CD4-positive, CD25-positive, alpha-beta regulatory T cell (primary cell): Measurements from ENCODE around the gene ELAVL1. TPM values are rescaled to one million over a fixed set of nuclear protein-coding genes. Genes with fewer than 3 reads are reported as not detected.
A peak's percentile ranks its signal among the peaks of the same experiment; 100 is the strongest.

Experiments used
- ATAC-seq, 2 donors: fragments of 150-1000 bp; cut with Tn5 transposase; one replicate each; pipeline ENCODE4 v1.10.0; 2021; ENCODE audit warnings: low read depth in 2 of 2, moderate number of reproducible peaks in 2 of 2, moderate library complexity in 1 of 2
- DNase-seq, 3 donors: peaks; one replicate each; pipeline versions ENCODE4 v3.0.0 to v3.0.0-alpha.2; 2012 to 2022; ENCODE audit warnings: mixed read lengths in 1 of 3
- H3K27ac ChIP-seq: one replicate; pipeline ENCODE4 v1.7.0; 2013; ENCODE audit warnings: mild to moderate bottlenecking, low read length; ENCODE audit not compliant: insufficient read depth, poor library complexity, severe bottlenecking
- H3K27me3 ChIP-seq: one replicate; pipeline ENCODE4 v1.7.0; 2013; ENCODE audit warnings: low read length; ENCODE audit not compliant: control insufficient read depth, insufficient read depth
- H3K36me3 ChIP-seq: one replicate; pipeline ENCODE4 v1.7.0; 2013; ENCODE audit warnings: mild to moderate bottlenecking, low read length, moderate library complexity; ENCODE audit not compliant: control insufficient read depth, insufficient read depth
- H3K4me1 ChIP-seq: 2 replicates; pipeline ENCODE4 v1.7.0; 2013; ENCODE audit warnings: mild to moderate bottlenecking, low read length; ENCODE audit not compliant: insufficient read depth, control insufficient read depth, poor library complexity, severe bottlenecking
- H3K4me3 ChIP-seq: one replicate; pipeline ENCODE4 v1.7.0; 2013; ENCODE audit warnings: low read depth, mild to moderate bottlenecking, low read length, moderate library complexity
- H3K9me3 ChIP-seq, 2 experiments: 1 replicate in 1 of 2; 2 replicates in 1 of 2; pipeline ENCODE4 v1.7.0; 2013; ENCODE audit warnings: low read length in 2 of 2, mild to moderate bottlenecking in 1 of 2, moderate library complexity in 1 of 2; ENCODE audit not compliant: control insufficient read depth in 2 of 2
- H3K27ac Mint-ChIP-seq, 3 donors: one replicate each; pipeline ENCODE4 v1.8.0; 2020 to 2022; ENCODE audit warnings: mild to moderate bottlenecking in 3 of 3, mixed read lengths in 3 of 3, moderate library complexity in 2 of 3
- H3K27me3 Mint-ChIP-seq: one replicate; pipeline ENCODE4 v1.8.0; 2022; ENCODE audit warnings: mild to moderate bottlenecking, mixed read lengths
- H3K36me3 Mint-ChIP-seq: one replicate; pipeline ENCODE4 v1.8.0; 2020; ENCODE audit warnings: mixed read lengths
- H3K4me1 Mint-ChIP-seq, 4 donors: one replicate each; pipeline ENCODE4 v1.8.0; 2020 to 2022; ENCODE audit warnings: mixed read lengths in 4 of 4, mild to moderate bottlenecking in 1 of 4
- H3K4me3 Mint-ChIP-seq, 4 donors: one replicate each; pipeline ENCODE4 v1.8.0; 2020 to 2022; ENCODE audit warnings: mild to moderate bottlenecking in 4 of 4, mixed read lengths in 4 of 4, moderate library complexity in 3 of 4
- H3K9me3 Mint-ChIP-seq, 7 donors: one replicate each; pipeline ENCODE4 v1.8.0; 2020 to 2022; ENCODE audit warnings: mixed read lengths in 7 of 7, mild to moderate bottlenecking in 3 of 7, moderate library complexity in 2 of 7
- polyA plus RNA-seq, 4 donors: library from polyadenylated mRNA; unstranded; fragments of 300-500 nt; fragmentation: Illumina TruSeq; gene quantifications; one replicate each; pipeline ENCODE4 v1.2.3, GENCODE V29; 2021
- total RNA-seq: library from RNA; stranded (reverse); gene quantifications from one replicate; pipeline ENCODE4 v1.2.3, GENCODE V29; 2022

Gene ELAVL1
- total and polyA plus RNA-seq, 5 donors from 2014 or later = 39.6 to 52.0 (median 48.0) TPM

DNA sequence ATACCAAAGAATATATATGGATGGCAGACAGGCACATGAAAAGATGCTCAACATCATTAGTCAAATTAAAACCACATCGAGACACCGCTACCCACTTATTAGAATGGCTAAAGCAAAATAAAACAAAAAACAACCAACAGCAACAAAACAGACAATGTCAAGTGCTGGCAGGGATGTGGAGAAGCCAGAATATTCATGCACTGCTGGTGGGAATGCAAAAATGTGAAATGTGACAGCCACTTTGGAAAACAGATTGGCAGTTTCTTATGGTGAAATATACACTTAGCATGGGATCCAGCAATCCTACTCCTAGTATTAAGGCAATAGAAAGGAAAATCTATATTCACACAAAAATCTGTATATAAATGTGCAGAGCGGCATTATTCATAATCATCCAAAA is 8.6 kb downstream of the ELAVL1 start:
- no peak for DNase-seq
- Mint-ChIP-seq H3K9me3 (no peaks in the 10 kb centered on the region), H3K36me3 (peaks cover 4% of the 10 kb centered on the region), H3K27ac (no peak overlapping the region), H3K27me3 (no peaks in the 10 kb centered on the region), H3K4me3 (no peak overlapping the region), H3K4me1 (peaks cover 13 to 71% (median 43%) of the 10 kb centered on the region in 4 donors)
- Histone ChIP-seq H3K36me3 (no peaks in the 10 kb centered on the region), H3K27me3 (no peaks in the 10 kb centered on the region), H3K4me3 (no peak overlapping the region), H3K27ac (no peak overlapping the region), H3K9me3 (no peaks in the 10 kb centered on the region), H3K4me1 (peaks cover 26% of the 10 kb centered on the region)
- ATAC-seq = no peak

DNA sequence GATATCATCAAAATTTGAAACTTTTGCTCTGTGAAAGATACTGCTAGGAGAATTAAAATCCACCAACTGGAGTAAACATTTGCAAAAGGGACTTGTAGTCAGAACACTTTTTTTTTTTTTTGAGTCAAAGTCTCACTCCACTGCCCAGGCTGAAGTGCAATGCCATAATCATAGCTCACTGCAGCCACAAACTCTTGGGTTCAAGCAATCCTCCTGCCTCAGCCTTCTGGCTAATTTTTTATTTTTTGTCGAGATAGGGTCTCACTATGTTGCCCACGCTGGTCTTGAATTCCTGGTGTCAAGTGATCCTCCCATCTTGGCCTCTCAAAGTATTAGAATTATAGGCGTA is 9.7 kb downstream of the ELAVL1 start:
- H3K9me3 ChIP-seq = no peaks in the 10 kb centered on the region
- Mint-ChIP-seq H3K36me3 (peaks cover 8% of the 10 kb centered on the region), H3K27me3 (no peaks in the 10 kb centered on the region), H3K4me3 (no peak overlapping the region), H3K4me1 (peaks cover 13 to 65% (median 41%) of the 10 kb centered on the region in 4 donors), H3K27ac (peak overlapping the region in 1 of 3 donors; percentile 38), H3K9me3 (no peaks in the 10 kb centered on the region)
- no peak overlapping the region for H3K4me3 ChIP-seq
- no peak for DNase-seq
- no peak for ATAC-seq
- no peak overlapping the region for H3K27ac ChIP-seq
- H3K4me1 ChIP-seq = peaks cover 19% of the 10 kb centered on the region
- no peaks in the 10 kb centered on the region for H3K27me3 ChIP-seq
- peaks cover 10% of the 10 kb centered on the region for H3K36me3 ChIP-seq

DNA sequence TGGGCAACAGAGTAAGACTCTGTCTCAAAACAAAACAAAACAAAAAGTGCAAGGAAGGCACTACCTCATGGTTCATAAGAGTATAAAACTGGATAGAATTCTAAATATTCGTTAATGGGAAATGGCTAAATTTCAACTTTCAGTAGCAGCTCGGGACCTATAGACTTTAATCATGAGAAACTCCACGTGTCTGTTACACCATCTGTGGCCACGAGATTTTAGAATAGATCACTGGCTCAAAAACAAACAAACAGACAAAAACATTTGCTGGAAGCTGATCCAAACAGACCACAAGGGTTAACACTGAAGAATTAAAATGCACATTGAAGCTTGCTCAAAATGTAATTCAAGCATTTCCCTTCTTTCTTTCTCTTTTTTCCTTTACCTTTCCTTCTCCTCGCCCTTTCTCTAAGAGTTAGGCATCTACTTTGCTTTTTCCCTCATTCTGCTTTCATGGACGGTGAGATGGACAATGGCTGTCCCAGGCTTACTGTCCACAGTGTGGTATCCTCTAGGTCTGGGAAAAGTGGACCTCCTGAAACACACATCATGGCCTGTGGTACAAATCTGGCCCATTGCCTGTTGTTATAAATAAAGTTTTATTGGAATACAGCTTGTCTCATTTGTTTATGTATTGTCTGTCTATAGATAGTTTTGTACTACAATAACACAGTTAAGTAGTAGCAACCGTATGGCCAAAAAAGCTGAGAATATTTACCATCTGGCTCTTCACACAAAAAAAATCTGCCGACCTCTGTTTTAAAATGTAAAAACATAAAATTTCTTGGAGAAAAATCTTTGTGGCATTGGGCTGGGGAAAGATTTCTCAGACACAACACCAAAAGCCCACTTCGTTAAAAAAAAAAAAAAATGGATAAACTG is 10.3 kb downstream of the ELAVL1 start:
- Mint-ChIP-seq H3K27ac (peak overlapping the region in 2 of 3 donors; percentile 38 to 72), H3K27me3 (no peaks in the 10 kb centered on the region), H3K4me3 (peak overlapping the region in 1 of 4 donors; percentile 54), H3K9me3 (no peaks in the 10 kb centered on the region), H3K4me1 (peaks cover 13 to 64% (median 39%) of the 10 kb centered on the region in 4 donors), H3K36me3 (peaks cover 8% of the 10 kb centered on the region)
- ATAC-seq (no peak), DNase-seq (no peak)
- peaks cover 16% of the 10 kb centered on the region for H3K36me3 ChIP-seq
- H3K4me1 ChIP-seq = peaks cover 14% of the 10 kb centered on the region
- H3K4me3 ChIP-seq = no peak overlapping the region
- H3K27me3 ChIP-seq = no peaks in the 10 kb centered on the region
- H3K27ac ChIP-seq = no peak overlapping the region
- no peaks in the 10 kb centered on the region for H3K9me3 ChIP-seq

DNA sequence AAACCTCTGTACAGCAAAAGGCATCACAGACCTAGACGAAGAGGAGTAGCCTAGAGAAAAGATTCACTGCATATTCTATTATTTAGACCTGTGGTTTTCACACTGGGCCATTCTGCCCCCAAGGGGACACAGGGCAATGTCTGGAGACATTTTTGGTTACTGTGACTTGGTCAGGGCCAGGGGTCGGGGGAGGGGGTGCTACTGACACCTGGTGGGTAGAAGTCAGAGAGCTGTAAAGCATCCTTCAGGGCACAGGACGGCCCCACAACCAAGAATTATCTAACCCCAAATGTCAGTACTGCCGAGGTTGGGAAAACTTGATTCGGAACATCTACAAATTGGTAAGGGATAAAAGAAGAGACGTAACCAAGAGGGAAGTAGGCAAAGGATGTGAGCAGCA is 11.3 kb downstream of the ELAVL1 start:
- DNase-seq = no peak
- peaks cover 23% of the 10 kb centered on the region for H3K36me3 ChIP-seq
- no peak overlapping the region for H3K4me3 Mint-ChIP-seq
- H3K4me3 ChIP-seq = no peak overlapping the region
- H3K27ac Mint-ChIP-seq = peak overlapping the region in 2 of 3 donors; percentile 72 to 82
- no peaks in the 10 kb centered on the region for H3K27me3 ChIP-seq
- no peak for ATAC-seq
- peaks cover 14% of the 10 kb centered on the region for H3K4me1 ChIP-seq
- peaks cover 13 to 56% (median 35%) of the 10 kb centered on the region in 4 donors for H3K4me1 Mint-ChIP-seq
- no peaks in the 10 kb centered on the region for H3K27me3 Mint-ChIP-seq
- no peak overlapping the region for H3K27ac ChIP-seq
- H3K9me3 ChIP-seq = no peaks in the 10 kb centered on the region
- H3K36me3 Mint-ChIP-seq = peaks cover 12% of the 10 kb centered on the region
- H3K9me3 Mint-ChIP-seq = no peaks in the 10 kb centered on the region

DNA sequence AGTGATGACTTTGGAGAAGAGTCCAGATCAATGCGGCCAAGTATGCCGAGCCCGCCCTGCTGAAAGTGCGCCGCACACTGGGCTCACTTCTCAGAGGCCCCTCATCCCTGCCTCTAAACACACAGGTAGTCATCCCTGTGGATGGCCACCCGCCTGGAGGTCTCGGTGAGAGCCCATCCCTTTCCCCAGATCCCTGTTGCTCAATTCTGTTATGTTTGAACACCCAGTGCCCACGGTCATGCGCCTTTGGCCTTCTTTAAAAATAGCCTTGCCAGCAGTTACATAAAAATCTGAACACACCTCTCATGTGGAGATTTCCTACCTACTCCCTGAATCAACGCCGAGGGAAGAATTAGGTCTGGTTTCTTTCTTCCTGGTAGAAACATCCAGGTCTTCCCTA is 11.9 kb downstream of the ELAVL1 start:
- Histone ChIP-seq H3K4me3 (no peak overlapping the region), H3K36me3 (peaks cover 28% of the 10 kb centered on the region), H3K9me3 (no peaks in the 10 kb centered on the region), H3K4me1 (peaks cover 9% of the 10 kb centered on the region), H3K27ac (no peak overlapping the region), H3K27me3 (no peaks in the 10 kb centered on the region)
- H3K27me3 Mint-ChIP-seq = no peaks in the 10 kb centered on the region
- peaks cover 13 to 53% (median 36%) of the 10 kb centered on the region in 4 donors for H3K4me1 Mint-ChIP-seq
- ATAC-seq (no peak), DNase-seq (no peak)
- no peaks in the 10 kb centered on the region for H3K9me3 Mint-ChIP-seq
- peak overlapping the region in 2 of 3 donors; percentile 22 to 82 for H3K27ac Mint-ChIP-seq
- peaks cover 12% of the 10 kb centered on the region for H3K36me3 Mint-ChIP-seq
- no peak overlapping the region for H3K4me3 Mint-ChIP-seq

DNA sequence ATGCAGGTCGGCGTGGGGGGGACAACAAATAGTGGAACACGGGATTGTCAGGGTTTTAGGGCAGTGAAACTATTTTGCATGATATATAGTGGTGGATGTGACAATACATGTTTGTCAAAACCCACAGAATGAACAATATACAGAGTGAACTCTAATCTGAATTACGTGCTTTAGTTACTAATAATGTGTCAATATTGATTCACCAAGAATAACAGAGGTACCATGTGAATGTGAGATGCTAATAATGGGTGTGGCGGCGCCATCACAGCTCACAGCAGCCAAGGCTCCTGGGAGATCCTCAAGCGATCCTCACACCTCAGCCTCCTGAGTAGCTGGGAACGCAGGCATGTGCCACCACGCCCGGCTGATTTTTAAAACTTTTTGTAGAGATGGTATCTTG is 12.9 kb downstream of the ELAVL1 start:
- H3K4me1 ChIP-seq = peaks cover 2% of the 10 kb centered on the region
- no peak overlapping the region for H3K27ac ChIP-seq
- DNase-seq (no peak), ATAC-seq (no peak)
- peaks cover 38% of the 10 kb centered on the region for H3K36me3 ChIP-seq
- H3K4me3 ChIP-seq = no peak overlapping the region
- H3K9me3 ChIP-seq = no peaks in the 10 kb centered on the region
- H3K27me3 Mint-ChIP-seq = no peaks in the 10 kb centered on the region
- H3K27ac Mint-ChIP-seq = no peak overlapping the region
- peaks cover 13 to 48% (median 37%) of the 10 kb centered on the region in 4 donors for H3K4me1 Mint-ChIP-seq
- H3K36me3 Mint-ChIP-seq = peaks cover 20% of the 10 kb centered on the region
- no peaks in the 10 kb centered on the region for H3K27me3 ChIP-seq
- H3K9me3 Mint-ChIP-seq = no peaks in the 10 kb centered on the region
- no peak overlapping the region for H3K4me3 Mint-ChIP-seq

DNA sequence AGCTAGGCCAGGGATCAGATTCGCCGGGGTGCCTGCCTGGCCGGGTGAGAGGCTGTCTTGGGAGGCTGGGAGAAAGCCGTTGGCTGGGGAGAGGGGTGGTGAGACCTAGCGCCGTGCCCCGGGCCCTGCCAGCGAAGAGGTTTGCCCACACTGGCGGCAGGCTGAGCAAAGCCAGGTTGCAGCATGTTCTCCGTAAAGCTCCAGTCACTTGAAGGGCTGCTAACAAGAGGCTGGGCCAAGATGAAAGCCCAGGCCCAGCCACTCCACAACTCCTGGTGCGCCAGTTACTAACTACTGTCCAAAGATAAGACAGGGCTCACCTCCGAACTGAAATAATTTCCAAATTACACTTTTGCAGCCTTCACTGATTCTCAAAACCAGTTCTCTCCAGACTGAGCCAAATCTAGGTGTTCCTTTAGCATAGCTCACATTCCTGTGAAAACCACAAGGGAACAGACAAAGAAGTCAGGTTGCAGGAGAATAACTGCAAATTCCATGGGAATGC is 16.3 kb downstream of the ELAVL1 start:
- Histone ChIP-seq H3K4me1 (no peaks in the 10 kb centered on the region), H3K27ac (no peak overlapping the region), H3K36me3 (peaks cover 64% of the 10 kb centered on the region), H3K9me3 (no peaks in the 10 kb centered on the region), H3K27me3 (no peaks in the 10 kb centered on the region), H3K4me3 (no peak overlapping the region)
- ATAC-seq = no peak
- H3K4me1 Mint-ChIP-seq = peaks cover 6 to 25% (median 16%) of the 10 kb centered on the region in 4 donors
- H3K36me3 Mint-ChIP-seq = peaks cover 28% of the 10 kb centered on the region
- no peaks in the 10 kb centered on the region for H3K9me3 Mint-ChIP-seq
- DNase-seq = no peak
- no peak overlapping the region for H3K4me3 Mint-ChIP-seq
- H3K27me3 Mint-ChIP-seq = no peaks in the 10 kb centered on the region
- no peak overlapping the region for H3K27ac Mint-ChIP-seq

DNA sequence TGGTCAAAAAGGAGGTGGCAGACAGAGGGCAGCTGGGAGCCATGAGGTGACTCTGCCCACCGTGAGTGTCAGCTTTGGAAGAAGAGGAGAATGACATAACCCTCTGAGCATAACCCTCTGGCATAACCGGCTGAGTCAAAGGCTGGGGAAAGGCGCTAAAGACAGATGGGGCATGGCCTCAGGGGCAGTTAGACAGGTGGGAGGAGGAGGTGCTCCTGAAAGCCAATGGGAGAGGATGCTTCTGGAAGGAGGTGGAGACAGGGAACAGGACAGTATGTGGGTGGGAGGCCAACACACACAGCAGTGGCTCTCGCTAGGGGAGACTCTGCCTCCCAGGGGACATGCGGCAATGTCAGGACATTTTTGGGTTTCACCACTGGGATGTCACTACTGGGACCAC is 17.1 kb downstream of the ELAVL1 start:
- Mint-ChIP-seq H3K36me3 (peaks cover 28% of the 10 kb centered on the region), H3K4me3 (no peak overlapping the region), H3K27ac (no peak overlapping the region), H3K4me1 (peaks cover 0 to 20% (median 11%) of the 10 kb centered on the region in 4 donors), H3K27me3 (no peaks in the 10 kb centered on the region), H3K9me3 (no peaks in the 10 kb centered on the region)
- Histone ChIP-seq H3K4me1 (no peaks in the 10 kb centered on the region), H3K9me3 (no peaks in the 10 kb centered on the region), H3K27ac (no peak overlapping the region), H3K4me3 (no peak overlapping the region), H3K36me3 (peaks cover 72% of the 10 kb centered on the region), H3K27me3 (no peaks in the 10 kb centered on the region)
- no peak for DNase-seq
- no peak for ATAC-seq
